ENCODE data around the gene POC1A. TPM values are rescaled to one million over a fixed set of nuclear protein-coding genes. Genes with fewer than 3 reads are reported as not detected.

The POC1A gene
- total and polyA plus RNA-seq, 9 of the 15 experiments (the other 6 are each of a cell fraction or from before 2014, with no cell fraction given): 7.2 to 17.5 (median 12.1) TPM

GRCh38 chr3:52056968-52057811 lies 97.0 kb downstream of the POC1A start (continued):
- peak; percentile 80 for TF ChIP-seq MEIS2 (IDR thresholded peaks at IDR 0.05; ENCODE audit: partially characterized antibody)
- TF ChIP-seq CHD4 (IDR thresholded peaks at IDR 0.05; ENCODE audit: insufficient read depth, insufficient replicate concordance, low read depth, low read length, poor library complexity, severe bottlenecking): peak; percentile 37
- TF ChIP-seq, protein P1, sequence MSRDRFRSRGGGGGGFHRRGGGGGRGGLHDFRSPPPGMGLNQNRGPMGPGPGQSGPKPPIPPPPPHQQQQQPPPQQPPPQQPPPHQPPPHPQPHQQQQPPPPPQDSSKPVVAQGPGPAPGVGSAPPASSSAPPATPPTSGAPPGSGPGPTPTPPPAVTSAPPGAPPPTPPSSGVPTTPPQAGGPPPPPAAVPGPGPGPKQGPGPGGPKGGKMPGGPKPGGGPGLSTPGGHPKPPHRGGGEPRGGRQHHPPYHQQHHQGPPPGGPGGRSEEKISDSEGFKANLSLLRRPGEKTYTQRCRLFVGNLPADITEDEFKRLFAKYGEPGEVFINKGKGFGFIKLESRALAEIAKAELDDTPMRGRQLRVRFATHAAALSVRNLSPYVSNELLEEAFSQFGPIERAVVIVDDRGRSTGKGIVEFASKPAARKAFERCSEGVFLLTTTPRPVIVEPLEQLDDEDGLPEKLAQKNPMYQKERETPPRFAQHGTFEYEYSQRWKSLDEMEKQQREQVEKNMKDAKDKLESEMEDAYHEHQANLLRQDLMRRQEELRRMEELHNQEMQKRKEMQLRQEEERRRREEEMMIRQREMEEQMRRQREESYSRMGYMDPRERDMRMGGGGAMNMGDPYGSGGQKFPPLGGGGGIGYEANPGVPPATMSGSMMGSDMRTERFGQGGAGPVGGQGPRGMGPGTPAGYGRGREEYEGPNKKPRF (IDR thresholded peaks at IDR 0.05; ENCODE audit: low read depth, low read length): no peak
- no peak for TF ChIP-seq PHB (CRISPR knock-in tag; IDR thresholded peaks at IDR 0.05)
- TF ChIP-seq, protein P2, sequence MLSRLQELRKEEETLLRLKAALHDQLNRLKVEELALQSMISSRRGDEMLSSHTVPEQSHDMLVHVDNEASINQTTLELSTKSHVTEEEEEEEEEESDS (CRISPR knock-in tag; IDR thresholded peaks at IDR 0.05): no peak
- TF ChIP-seq CSDE1 (IDR thresholded peaks at IDR 0.05): no peak
- TF ChIP-seq SMARCC2 (IDR thresholded peaks at IDR 0.05; ENCODE audit: low read depth): no peak
- TF ChIP-seq SIN3A (IDR thresholded peaks at IDR 0.05; ENCODE audit: borderline replicate concordance in 2 of 2, control insufficient read depth in 1 of 2, low read depth in 2 of 2, low read length in 2 of 2): 0 out of 4 replicates have a peak, but pooled peaks have one; percentile 36 to 69
- TF ChIP-seq, protein P3, sequence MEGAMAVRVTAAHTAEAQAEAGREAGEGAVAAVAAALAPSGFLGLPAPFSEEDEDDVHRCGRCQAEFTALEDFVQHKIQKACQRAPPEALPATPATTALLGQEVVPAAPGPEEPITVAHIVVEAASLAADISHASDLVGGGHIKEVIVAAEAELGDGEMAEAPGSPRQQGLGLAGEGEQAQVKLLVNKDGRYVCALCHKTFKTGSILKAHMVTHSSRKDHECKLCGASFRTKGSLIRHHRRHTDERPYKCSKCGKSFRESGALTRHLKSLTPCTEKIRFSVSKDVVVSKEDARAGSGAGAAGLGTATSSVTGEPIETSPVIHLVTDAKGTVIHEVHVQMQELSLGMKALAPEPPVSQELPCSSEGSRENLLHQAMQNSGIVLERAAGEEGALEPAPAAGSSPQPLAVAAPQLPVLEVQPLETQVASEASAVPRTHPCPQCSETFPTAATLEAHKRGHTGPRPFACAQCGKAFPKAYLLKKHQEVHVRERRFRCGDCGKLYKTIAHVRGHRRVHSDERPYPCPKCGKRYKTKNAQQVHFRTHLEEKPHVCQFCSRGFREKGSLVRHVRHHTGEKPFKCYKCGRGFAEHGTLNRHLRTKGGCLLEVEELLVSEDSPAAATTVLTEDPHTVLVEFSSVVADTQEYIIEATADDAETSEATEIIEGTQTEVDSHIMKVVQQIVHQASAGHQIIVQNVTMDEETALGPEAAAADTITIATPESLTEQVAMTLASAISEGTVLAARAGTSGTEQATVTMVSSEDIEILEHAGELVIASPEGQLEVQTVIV (CRISPR knock-in tag; IDR thresholded peaks at IDR 0.05; ENCODE audit: borderline replicate concordance): no peak
- TF ChIP-seq TAL1 (IDR thresholded peaks at IDR 0.05): no peak
- TF ChIP-seq MECOM (CRISPR knock-in tag; IDR thresholded peaks at IDR 0.05): no peak
- 0 out of 2 replicates have a peak, but pooled peaks have one; percentile 30 for TF ChIP-seq RBFOX2 (IDR thresholded peaks at IDR 0.05; ENCODE audit: low read depth, low read length)
- no peak for TF ChIP-seq NCOA2 (IDR thresholded peaks at IDR 0.05; ENCODE audit: partially characterized antibody in 2 of 2)
- TF ChIP-seq ZNF696 (CRISPR knock-in tag; conservative IDR thresholded peaks at IDR 0.05): no peak
- TF ChIP-seq, protein P4, sequence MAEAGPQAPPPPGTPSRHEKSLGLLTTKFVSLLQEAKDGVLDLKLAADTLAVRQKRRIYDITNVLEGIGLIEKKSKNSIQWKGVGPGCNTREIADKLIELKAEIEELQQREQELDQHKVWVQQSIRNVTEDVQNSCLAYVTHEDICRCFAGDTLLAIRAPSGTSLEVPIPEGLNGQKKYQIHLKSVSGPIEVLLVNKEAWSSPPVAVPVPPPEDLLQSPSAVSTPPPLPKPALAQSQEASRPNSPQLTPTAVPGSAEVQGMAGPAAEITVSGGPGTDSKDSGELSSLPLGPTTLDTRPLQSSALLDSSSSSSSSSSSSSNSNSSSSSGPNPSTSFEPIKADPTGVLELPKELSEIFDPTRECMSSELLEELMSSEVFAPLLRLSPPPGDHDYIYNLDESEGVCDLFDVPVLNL (CRISPR knock-in tag; IDR thresholded peaks at IDR 0.05; ENCODE audit: low read depth): no peak
- 0 out of 2 replicates have a peak, but pooled peaks have one; percentile 40 for TF ChIP-seq POLR2A (conservative IDR thresholded peaks at IDR 0.05)
- TF ChIP-seq ZNF140 (CRISPR knock-in tag; IDR thresholded peaks at IDR 0.05): no peak
- TF ChIP-seq NCOA1 (IDR thresholded peaks at IDR 0.05; ENCODE audit: low read depth): no peak
- TF ChIP-seq ARHGAP35 (IDR thresholded peaks at IDR 0.05; ENCODE audit: partially characterized antibody): no peak
- TF ChIP-seq NFRKB (IDR thresholded peaks at IDR 0.05; ENCODE audit: low read depth): no peak
- peak; percentile 71 for TF ChIP-seq SP2 (IDR thresholded peaks at IDR 0.05; ENCODE audit: extremely low read depth, low read depth, low read length, poor library complexity, severe bottlenecking)
- no peak for TF ChIP-seq MAFF (IDR thresholded peaks at IDR 0.05; ENCODE audit: low read length)
- TF ChIP-seq BRCA1 (IDR thresholded peaks at IDR 0.05): no peak
- no peak for TF ChIP-seq BRCA1 (CRISPR knock-in tag; IDR thresholded peaks at IDR 0.05)

All from K562 (cell line).